Upper lobe of left lung (tissue), 4 donors: ENCODE results near the gene RERE.
A peak's percentile ranks its signal among the peaks of the same experiment; 100 is the strongest.

ENCODE experiments used
- CTCF ChIP-seq, 6 experiments: fragments of 450-650 bp in 4 of 6; fragments of 200-600 bp in 2 of 6; sonication (generic) in 2 of 6; IDR thresholded peaks; one replicate each; pipeline ENCODE4 v1.5.1; 2016 to 2019; ENCODE audit warnings: antibody characterized with exemption in 6 of 6
- EP300 ChIP-seq, 4 donors: sonication (generic); formaldehyde crosslinking; IDR thresholded peaks; one replicate each; pipeline ENCODE4 v1.5.1; 2017; ENCODE audit warnings: antibody characterized with exemption in 4 of 4, control low read depth in 2 of 4
- POLR2A ChIP-seq, 4 donors: fragments of 450-650 bp; IDR thresholded peaks; one replicate each; pipeline ENCODE4 v1.5.1; 2016 to 2017; ENCODE audit warnings: antibody characterized with exemption in 4 of 4, mild to moderate bottlenecking in 2 of 4
- POLR2AphosphoS5 ChIP-seq, 2 donors: sonication (generic); formaldehyde crosslinking; IDR thresholded peaks; one replicate each; pipeline ENCODE4 v1.5.1; 2017; ENCODE audit warnings: antibody characterized with exemption in 2 of 2

- TF ChIP-seq CTCF (IDR thresholded peaks at IDR 0.05) (peak in 3 of 6 experiments; percentile 42 to 50 (median 46)), POLR2A (IDR thresholded peaks at IDR 0.05) (no peak), POLR2AphosphoS5 (IDR thresholded peaks at IDR 0.05) (no peak), EP300 (IDR thresholded peaks at IDR 0.05) (no peak)
Measured at GRCh38 chr1:8571200-8571984, 246.0 kb downstream of the RERE start.
